ENCODE data around the gene DSTYK.

DNA sequence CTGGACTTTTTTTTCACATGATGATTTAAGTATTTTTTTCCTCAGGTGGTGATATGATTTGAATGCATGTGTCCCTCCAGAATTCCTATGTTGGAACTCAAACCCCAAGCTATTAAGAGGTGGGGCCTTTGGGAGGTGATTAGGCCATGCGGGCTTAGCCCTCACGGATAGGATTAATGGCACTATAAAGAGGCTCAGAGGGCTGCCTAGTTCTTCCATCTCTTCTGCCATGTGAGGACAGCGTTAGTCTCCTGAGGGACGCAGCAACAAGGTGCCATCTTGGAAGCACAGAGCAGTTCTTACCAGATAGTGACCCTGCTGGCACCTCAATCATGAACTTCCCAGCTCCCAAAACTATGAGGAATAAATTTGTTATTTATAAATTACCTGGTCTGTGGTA is 71.4 kb downstream of the DSTYK start:
- no peak for TF ChIP-seq CTCF (IDR thresholded peaks at IDR 0.05; ENCODE audit: insufficient read depth, low read depth, low read length)
- no peak for TF ChIP-seq EZH2 (IDR thresholded peaks at IDR 0.05; ENCODE audit: insufficient read depth, low read length)

All from astrocyte (in vitro differentiated cells and primary cell).